ENCODE data around the gene IGFBP1. TPM values are rescaled to one million over a fixed set of nuclear protein-coding genes. Genes with fewer than 3 reads are reported as not detected.

IGFBP1 gene
- total and polyA plus RNA-seq, 2 of the 13 experiments (the other 11 are each of a cell fraction or from before 2014, with no cell fraction given): 5.4 to 885 TPM

- TF ChIP-seq NFAT5 (CRISPR knock-in tag; IDR thresholded peaks at IDR 0.05) (no peak), HDAC1 (CRISPR knock-in tag; IDR thresholded peaks at IDR 0.05) (peak; percentile 97), MNT (IDR thresholded peaks at IDR 0.05) (peak; percentile 31; the same call in 1 of the 2 replicates), NFE2 (CRISPR knock-in tag; IDR thresholded peaks at IDR 0.05) (no peak), ZKSCAN8 (CRISPR knock-in tag; IDR thresholded peaks at IDR 0.05; ENCODE audit: borderline replicate concordance) (peak; percentile 96), ZNF496 (CRISPR knock-in tag; IDR thresholded peaks at IDR 0.05; ENCODE audit: insufficient replicate concordance) (no peak), ZBTB39 (CRISPR knock-in tag; IDR thresholded peaks at IDR 0.05) (peak; percentile 95), ZNF432 (CRISPR knock-in tag; IDR thresholded peaks at IDR 0.05; ENCODE audit: borderline replicate concordance) (no peak), ZNF879 (CRISPR knock-in tag; IDR thresholded peaks at IDR 0.05) (peak; percentile 52; the same call in 1 of the 2 replicates), KDM6A (CRISPR knock-in tag; IDR thresholded peaks at IDR 0.05; ENCODE audit: low read depth) (peak; percentile 84), ZNF512 (CRISPR knock-in tag; IDR thresholded peaks at IDR 0.05) (peak; percentile 25; the same call in 1 of the 2 replicates), ZNF781 (CRISPR knock-in tag; IDR thresholded peaks at IDR 0.05; ENCODE audit: borderline replicate concordance, not compliant biosample characterization) (peak; percentile 84), STAG1 (CRISPR knock-in tag; IDR thresholded peaks at IDR 0.05) (peak; percentile 30), PRDM15 (CRISPR knock-in tag; IDR thresholded peaks at IDR 0.05) (no peak)
Observed at GRCh38 chr7:45881759-45882464, 6.4 kb upstream of the IGFBP1 start (continued).

Data from HepG2 (cell line).